Measurements from ENCODE around the gene WDR70.

Gene WDR70

GRCh38 chr5:37571985-37572384 is 192.9 kb downstream of the WDR70 start:
- no peak for TF ChIP-seq CTCF (IDR thresholded peaks at IDR 0.05)
- peaks cover 0 to 8% (median 0%) of the 10 kb centered on the region in 3 donors for H3K36me3 ChIP-seq
- no peaks in the 10 kb centered on the region for H3K27me3 ChIP-seq
- H3K4me1 ChIP-seq = no peaks in the 10 kb centered on the region
- no peak for DNase-seq
- H3K9me3 ChIP-seq = no peaks in the 10 kb centered on the region
- H3K4me3 ChIP-seq = no peak overlapping the region
- no peak overlapping the region for H3K27ac ChIP-seq
- intact Hi-C loops (cut with DNase I; ENCODE audit: low total_unique reads) = no loop called here

DNA sequence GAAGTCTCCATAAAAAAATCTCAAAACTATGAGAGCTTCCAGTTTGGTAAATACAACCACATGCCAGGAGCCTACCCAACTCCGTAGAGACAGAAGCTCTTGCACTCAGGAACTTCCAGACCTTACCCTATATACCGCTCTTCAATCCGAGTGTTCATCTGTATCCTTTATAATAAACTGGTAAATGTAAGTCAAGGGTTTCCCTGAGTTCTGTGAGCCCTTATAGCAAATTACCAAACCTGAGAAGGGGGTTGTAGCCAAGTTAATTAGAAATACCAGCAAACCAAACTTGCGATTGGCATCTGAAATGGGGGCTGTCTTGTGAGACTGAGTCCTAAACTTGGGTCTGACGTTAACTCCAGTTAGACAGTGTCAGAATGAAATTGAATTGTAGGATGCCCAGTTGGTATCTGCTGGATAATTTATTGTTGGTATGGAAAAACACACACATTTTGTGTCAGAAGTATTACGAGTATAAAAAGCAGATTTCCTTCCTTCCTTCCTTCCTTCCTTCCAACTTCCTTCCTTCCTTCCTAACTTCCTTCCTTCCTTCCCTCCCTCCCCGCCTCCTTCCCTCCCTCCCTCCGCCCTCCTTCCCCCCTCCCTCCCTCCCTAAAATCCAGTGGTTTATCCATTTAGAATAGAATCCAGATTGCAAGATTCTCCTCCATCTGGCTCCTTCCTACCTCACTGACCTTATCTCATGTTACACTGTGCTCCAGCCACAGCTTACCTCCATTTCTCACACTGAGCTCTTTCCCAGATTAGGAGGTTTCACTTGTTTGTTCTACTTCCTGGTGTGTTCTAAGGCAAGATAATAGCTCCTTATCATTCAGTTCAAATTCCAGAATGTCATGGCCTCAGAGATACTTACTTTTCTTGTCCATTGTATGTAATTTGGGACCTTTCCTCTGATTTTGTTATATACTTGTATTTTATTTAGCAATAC is 196.7 kb downstream of the WDR70 start:
- Histone ChIP-seq H3K9me3 (no peaks in the 10 kb centered on the region), H3K27ac (no peak overlapping the region), H3K36me3 (peaks cover 0 to 8% (median 0%) of the 10 kb centered on the region in 3 donors), H3K4me1 (no peaks in the 10 kb centered on the region), H3K4me3 (no peak overlapping the region), H3K27me3 (no peaks in the 10 kb centered on the region)
- intact Hi-C loops (cut with DNase I; ENCODE audit: low total_unique reads) = no loop called here
- DNase-seq = no peak
- no peak for TF ChIP-seq CTCF (IDR thresholded peaks at IDR 0.05)

DNA sequence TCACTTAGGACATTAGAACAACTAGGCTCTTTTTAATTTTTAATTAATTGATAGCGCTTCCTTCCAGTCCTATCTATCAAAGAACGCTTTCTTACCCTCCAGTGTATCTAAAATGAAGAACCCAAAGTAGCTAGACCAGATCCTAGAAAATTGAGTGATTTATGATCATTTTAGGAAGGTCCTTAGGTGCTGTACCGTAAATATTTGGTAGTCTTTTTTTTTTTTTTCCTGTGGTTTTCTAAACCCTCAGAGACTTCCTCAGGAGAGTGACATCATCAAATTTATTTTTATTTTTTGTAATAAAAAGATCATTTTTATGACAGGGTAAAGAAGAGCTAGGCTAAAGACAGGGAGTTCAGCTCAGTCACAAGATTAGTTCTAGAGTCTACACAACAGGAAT is 197.4 kb downstream of the WDR70 start:
- no peak for TF ChIP-seq CTCF (IDR thresholded peaks at IDR 0.05)
- intact Hi-C loops (cut with DNase I; ENCODE audit: low total_unique reads) = no loop called here
- DNase-seq = no peak

DNA sequence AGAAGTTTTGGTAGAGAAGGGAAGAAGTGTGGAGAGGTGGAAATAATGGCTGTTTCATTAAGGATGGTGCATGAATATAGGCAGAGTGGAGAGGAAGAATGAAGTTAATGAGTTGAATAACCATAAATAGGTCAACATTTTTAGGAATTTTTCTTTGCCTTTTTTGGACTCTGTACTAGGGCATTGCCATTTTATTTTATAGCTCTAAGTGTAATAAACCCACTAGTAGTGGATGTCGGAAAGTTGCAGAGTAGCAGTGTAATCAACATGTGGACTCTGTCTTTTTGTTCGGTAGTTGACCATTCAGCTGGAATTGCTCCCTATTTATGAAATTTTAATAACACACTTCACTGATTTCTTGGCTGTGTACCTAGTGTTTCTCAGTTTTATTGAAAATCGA is 199.1 kb downstream of the WDR70 start:
- Histone ChIP-seq H3K27ac (no peak overlapping the region), H3K4me1 (no peaks in the 10 kb centered on the region), H3K9me3 (no peaks in the 10 kb centered on the region), H3K36me3 (no peaks in the 10 kb centered on the region), H3K27me3 (no peaks in the 10 kb centered on the region), H3K4me3 (no peak overlapping the region)
- no peak for TF ChIP-seq CTCF (IDR thresholded peaks at IDR 0.05)
- intact Hi-C loops (cut with DNase I; ENCODE audit: low total_unique reads) = no loop called here
- no peak for DNase-seq

More for the DNA sequence above, 197.4 kb downstream of the WDR70 start:
- H3K36me3 ChIP-seq = peaks cover 0 to 8% (median 0%) of the 10 kb centered on the region in 3 donors
- no peak overlapping the region for H3K27ac ChIP-seq
- no peaks in the 10 kb centered on the region for H3K4me1 ChIP-seq
- H3K4me3 ChIP-seq = no peak overlapping the region
- H3K9me3 ChIP-seq = no peaks in the 10 kb centered on the region
- H3K27me3 ChIP-seq = no peaks in the 10 kb centered on the region

DNA sequence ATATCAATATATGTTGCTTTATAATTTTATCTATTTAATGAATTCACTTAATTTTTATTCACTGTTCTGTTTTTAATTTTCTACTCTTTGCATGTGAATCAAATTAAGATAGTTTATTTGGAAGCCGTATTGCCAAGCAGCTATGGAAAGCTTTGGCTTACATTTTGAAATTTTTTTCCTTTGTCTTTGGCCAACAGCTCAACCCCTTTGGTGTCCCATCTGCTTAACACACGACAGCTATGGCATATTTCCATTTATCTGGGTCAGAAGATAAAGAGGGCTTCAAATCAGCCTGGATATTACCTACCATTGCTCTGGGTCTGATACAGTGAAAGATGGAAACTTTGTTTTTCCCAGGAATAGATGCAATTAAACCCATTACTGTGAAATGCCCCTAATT is 201.0 kb downstream of the WDR70 start:
- Histone ChIP-seq H3K27ac (no peak overlapping the region), H3K4me1 (no peaks in the 10 kb centered on the region), H3K4me3 (no peak overlapping the region), H3K27me3 (no peaks in the 10 kb centered on the region), H3K9me3 (no peaks in the 10 kb centered on the region), H3K36me3 (no peaks in the 10 kb centered on the region)
- DNase-seq = no peak
- intact Hi-C loops (cut with DNase I; ENCODE audit: low total_unique reads) = no loop called here
- TF ChIP-seq CTCF (IDR thresholded peaks at IDR 0.05) = no peak
